ENCODE results near the gene SLC2A5.
"Not testable (repeated sequence)": the region's sequence is repeated elsewhere in the genome, so short reads cannot be mapped to it uniquely, and the experiment has no call there.

Gene SLC2A5

GRCh38 chr1:9069326-9070100 lies at the start of gene SLC2A5:
TSS of gene SLC2A5 (minus strand) at chr1:9069635. CDS start at chr1:9069536, 99 bp downstream.
- FAIRE-seq, result no peak

GRCh38 chr1:9118186-9118585 lies 48.8 kb upstream of the SLC2A5 start:
- FAIRE-seq, result no peak

- FAIRE-seq, result no peak
Measured at GRCh38 chr1:9115351-9116205, 46.1 kb upstream of the SLC2A5 start.

- no peak for FAIRE-seq
Measured at GRCh38 chr1:9112961-9113880, 43.8 kb upstream of the SLC2A5 start.

GRCh38 chr1:9111957-9112356 lies 42.5 kb upstream of the SLC2A5 start:
- no peak for FAIRE-seq

- FAIRE-seq, result no peak
Measured at GRCh38 chr1:9111357-9111691, 41.9 kb upstream of the SLC2A5 start.

- no peak for FAIRE-seq
Measured at GRCh38 chr1:9110669-9111356, 41.4 kb upstream of the SLC2A5 start.

GRCh38 chr1:9108056-9108665 lies 38.7 kb upstream of the SLC2A5 start:
- FAIRE-seq, result no peak

- no peak for FAIRE-seq
Measured at GRCh38 chr1:9107136-9107535, 37.7 kb upstream of the SLC2A5 start.

- no peak for FAIRE-seq
Measured at GRCh38 chr1:9106286-9106685, 36.9 kb upstream of the SLC2A5 start.

- FAIRE-seq, result no peak
Measured at GRCh38 chr1:9105336-9105867, 36.0 kb upstream of the SLC2A5 start.

- FAIRE-seq, result no peak
Measured at GRCh38 chr1:9101510-9102146, 32.2 kb upstream of the SLC2A5 start.

GRCh38 chr1:9100471-9101043 lies 31.1 kb upstream of the SLC2A5 start:
- FAIRE-seq, result no peak

- FAIRE-seq, result no peak
Measured at GRCh38 chr1:9099555-9099954, 30.1 kb upstream of the SLC2A5 start.

- FAIRE-seq, result no peak
Measured at GRCh38 chr1:9097947-9098705, 28.7 kb upstream of the SLC2A5 start.

GRCh38 chr1:9095818-9096217 lies 26.4 kb upstream of the SLC2A5 start:
- FAIRE-seq, result no peak

GRCh38 chr1:9093996-9094595 lies 24.7 kb upstream of the SLC2A5 start:
- FAIRE-seq, result not testable (repeated sequence)

- no peak for FAIRE-seq
Measured at GRCh38 chr1:9093581-9093980, 24.1 kb upstream of the SLC2A5 start.

- no peak for FAIRE-seq
Measured at GRCh38 chr1:9093091-9093490, 23.7 kb upstream of the SLC2A5 start.

- FAIRE-seq, result no peak
Measured at GRCh38 chr1:9088807-9089206, 19.4 kb upstream of the SLC2A5 start.

All from TTC549 (cell line).